Liver (tissue), 9 donors: ENCODE measurements around the gene PDE10A. TPM values are rescaled to one million over a fixed set of nuclear protein-coding genes. Genes with fewer than 3 reads are reported as not detected.

Experiments
- DNase-seq: peaks from one replicate; pipeline ENCODE4 v3.0.0-alpha.2; 2017; ENCODE audit warnings: low spot score
- H3K27ac ChIP-seq, 2 donors: one replicate each; pipeline ENCODE4 v1.7.0; 2013; ENCODE audit warnings: inconsistent platforms in 2 of 2, low read length in 2 of 2, control low read depth in 1 of 2, low read depth in 1 of 2, mild to moderate bottlenecking in 1 of 2
- H3K27me3 ChIP-seq, 4 donors: one replicate each; pipeline versions ENCODE4 v1.6.1 to v1.7.0; 2013; ENCODE audit warnings: low read length in 3 of 4, inconsistent platforms in 1 of 4, mild to moderate bottlenecking in 1 of 4, moderate library complexity in 1 of 4; ENCODE audit not compliant: control insufficient read depth in 4 of 4, insufficient read depth in 4 of 4
- H3K36me3 ChIP-seq, 4 donors: one replicate each; pipeline versions ENCODE4 v1.6.1 to v1.7.0; 2013; ENCODE audit warnings: low read length in 3 of 4, mild to moderate bottlenecking in 3 of 4, low read depth in 1 of 4, moderate library complexity in 1 of 4; ENCODE audit not compliant: control insufficient read depth in 4 of 4, insufficient read depth in 3 of 4
- H3K4me1 ChIP-seq, 4 donors: one replicate each; pipeline versions ENCODE4 v1.6.1 to v1.7.0; 2013; ENCODE audit warnings: low read length in 3 of 4, mild to moderate bottlenecking in 3 of 4, moderate library complexity in 1 of 4; ENCODE audit not compliant: control insufficient read depth in 4 of 4, insufficient read depth in 4 of 4
- H3K4me3 ChIP-seq, 3 donors: one replicate each; pipeline versions ENCODE4 v1.6.1 to v1.7.0; 2013; ENCODE audit warnings: low read length in 3 of 3, control low read depth in 1 of 3, low read depth in 1 of 3, mild to moderate bottlenecking in 1 of 3
- H3K9ac ChIP-seq, 2 donors: one replicate each; pipeline ENCODE4 v1.7.0; 2013; ENCODE audit warnings: low read length in 2 of 2, mild to moderate bottlenecking in 2 of 2, moderate library complexity in 2 of 2, control low read depth in 1 of 2, low read depth in 1 of 2
- H3K9me3 ChIP-seq, 4 donors: one replicate each; pipeline versions ENCODE4 v1.6.1 to v1.7.0; 2013; ENCODE audit warnings: low read length in 3 of 4; ENCODE audit not compliant: control insufficient read depth in 4 of 4
- CTCF ChIP-seq: fragments of 150-350 bp; IDR thresholded peaks from 2 replicates; pipeline ENCODE4 v1.5.1; 2017; ENCODE audit warnings: improper control_type of control experiment, low read depth, low read length; ENCODE audit not compliant: missing input control
- EGR1 ChIP-seq, 2 donors: IDR thresholded peaks; 2 replicates each; pipeline ENCODE4 v1.6.1; 2016 to 2018; ENCODE audit warnings: antibody characterized with exemption in 2 of 2, low read depth in 2 of 2
- FOXA1 ChIP-seq: IDR thresholded peaks from 2 replicates; pipeline ENCODE4 v1.6.1; 2016; ENCODE audit warnings: antibody characterized with exemption
- FOXA2 ChIP-seq: IDR thresholded peaks from 2 replicates; pipeline ENCODE4 v1.6.1; 2016; ENCODE audit warnings: antibody characterized with exemption
- GABPA ChIP-seq, 2 donors: IDR thresholded peaks in 1 of 2; conservative IDR thresholded peaks in 1 of 2; 2 replicates each; pipeline ENCODE4 v1.6.1; 2016; ENCODE audit warnings: antibody characterized with exemption in 2 of 2, mild to moderate bottlenecking in 1 of 2, moderate library complexity in 1 of 2
- HNF4A ChIP-seq, 2 donors: conservative IDR thresholded peaks; 2 replicates each; pipeline ENCODE4 v1.6.1; 2016; ENCODE audit warnings: antibody characterized with exemption in 2 of 2, mild to moderate bottlenecking in 2 of 2
- HNF4G ChIP-seq: IDR thresholded peaks from 2 replicates; pipeline ENCODE4 v1.6.1; 2016; ENCODE audit warnings: antibody characterized with exemption
- JUND ChIP-seq, 2 donors: IDR thresholded peaks; 2 replicates each; pipeline ENCODE4 v1.6.1; 2016; ENCODE audit warnings: antibody characterized with exemption in 2 of 2
- MAX ChIP-seq: IDR thresholded peaks from 2 replicates; pipeline ENCODE4 v1.6.1; 2016; ENCODE audit warnings: antibody characterized with exemption
- NR2F2 ChIP-seq: IDR thresholded peaks from 2 replicates; pipeline ENCODE4 v1.6.1; 2016; ENCODE audit warnings: antibody characterized with exemption
- RAD21 ChIP-seq, 2 donors: IDR thresholded peaks; 2 replicates each; pipeline ENCODE4 v1.6.1; 2016; ENCODE audit warnings: antibody characterized with exemption in 2 of 2, mild to moderate bottlenecking in 2 of 2
- RXRA ChIP-seq, 2 donors: IDR thresholded peaks; 2 replicates each; pipeline ENCODE4 v1.6.1; 2017 to 2018; ENCODE audit warnings: antibody characterized with exemption in 2 of 2, mild to moderate bottlenecking in 1 of 2
- SP1 ChIP-seq: IDR thresholded peaks from 2 replicates; pipeline ENCODE4 v1.6.1; 2018; ENCODE audit warnings: antibody characterized with exemption, mild to moderate bottlenecking
- TAF1 ChIP-seq: conservative IDR thresholded peaks from 2 replicates; pipeline ENCODE4 v1.6.1; 2016; ENCODE audit warnings: antibody characterized with exemption, mild to moderate bottlenecking
- YY1 ChIP-seq: IDR thresholded peaks from 2 replicates; pipeline ENCODE4 v1.6.1; 2016; ENCODE audit warnings: antibody characterized with exemption, mild to moderate bottlenecking
- ZBTB33 ChIP-seq: IDR thresholded peaks from 2 replicates; pipeline ENCODE4 v1.6.1; 2016; ENCODE audit warnings: antibody characterized with exemption
- WGBS: extraction: QIAGEN DNeasy Blood & Tissue Kit; methylation state at CpG from one replicate; pipeline ENCODE4 v1.1.7; 2013; 5-methylcytosine and 5-hydroxymethylcytosine counted together
- polyA plus RNA-seq, 2 donors: library from polyadenylated mRNA; stranded (reverse) in 1 of 2; unstranded in 1 of 2; fragments of 200-250 nt in 1 of 2; fragments of >200 nt in 1 of 2; fragmentation: Nextera tagmentation in 1 of 2; extraction: Ambion mirVana in 1 of 2; gene quantifications; one replicate each; pipeline versions ENCODE4 v1.2.1 to v1.2.3, GENCODE V29; 2013 to 2015
- total RNA-seq, 2 donors: library from RNA; depleted of rRNA; stranded (reverse); fragments of >200 nt; gene quantifications; one replicate each; pipeline ENCODE4 v1.2.3, GENCODE V29; 2014
- TF ChIP-seq, protein P1 (sequence below): IDR thresholded peaks from 2 replicates; pipeline ENCODE4 v1.6.1; 2016; ENCODE audit warnings: antibody characterized with exemption, mild to moderate bottlenecking
- TF ChIP-seq, protein P2 (sequence below): IDR thresholded peaks from 2 replicates; pipeline ENCODE4 v1.6.1; 2016; ENCODE audit warnings: antibody characterized with exemption
- donor health status: healthy.
- donor health status: healthy.
- donor health status: healthy.
- donor health status: healthy.
- donor health status: healthy.

PDE10A gene
- total and polyA plus RNA-seq, 4 donors = 0.20 to 1.7 (median 0.47) TPM

GRCh38 chr6:165586706-165587105, 76.3 kb downstream of the PDE10A start:
- DNase-seq = no peak
- H3K27me3 ChIP-seq = no peaks in the 10 kb centered on the region
- H3K4me1 ChIP-seq = no peaks in the 10 kb centered on the region
- H3K27ac ChIP-seq = no peak overlapping the region
- H3K9me3 ChIP-seq = peaks cover 0 to 4% (median under 1%) of the 10 kb centered on the region in 4 donors
- no peak overlapping the region for H3K9ac ChIP-seq
- 73% methylated on average over 3 of the region's 3 CpGs for whole genome bisulfite sequencing
- H3K4me3 ChIP-seq = no peak overlapping the region
- no peaks in the 10 kb centered on the region for H3K36me3 ChIP-seq
- TF ChIP-seq HNF4A (conservative IDR thresholded peaks at IDR 0.05) (no peak), RAD21 (IDR thresholded peaks at IDR 0.05) (no peak), RXRA (IDR thresholded peaks at IDR 0.05) (no peak), EGR1 (IDR thresholded peaks at IDR 0.05; ENCODE audit: low read depth in 2 of 2) (no peak), ZBTB33 (no peak), CTCF (no peak), YY1 (no peak), JUND (IDR thresholded peaks at IDR 0.05) (no peak), FOXA1 (no peak), GABPA (IDR thresholded peaks at IDR 0.05 in 1 of 2, conservative IDR thresholded peaks at IDR 0.05 in 1 of 2) (no peak), SP1 (no peak), TAF1 (no peak), HNF4G (no peak), MAX (no peak)
- TF ChIP-seq, protein P1, sequence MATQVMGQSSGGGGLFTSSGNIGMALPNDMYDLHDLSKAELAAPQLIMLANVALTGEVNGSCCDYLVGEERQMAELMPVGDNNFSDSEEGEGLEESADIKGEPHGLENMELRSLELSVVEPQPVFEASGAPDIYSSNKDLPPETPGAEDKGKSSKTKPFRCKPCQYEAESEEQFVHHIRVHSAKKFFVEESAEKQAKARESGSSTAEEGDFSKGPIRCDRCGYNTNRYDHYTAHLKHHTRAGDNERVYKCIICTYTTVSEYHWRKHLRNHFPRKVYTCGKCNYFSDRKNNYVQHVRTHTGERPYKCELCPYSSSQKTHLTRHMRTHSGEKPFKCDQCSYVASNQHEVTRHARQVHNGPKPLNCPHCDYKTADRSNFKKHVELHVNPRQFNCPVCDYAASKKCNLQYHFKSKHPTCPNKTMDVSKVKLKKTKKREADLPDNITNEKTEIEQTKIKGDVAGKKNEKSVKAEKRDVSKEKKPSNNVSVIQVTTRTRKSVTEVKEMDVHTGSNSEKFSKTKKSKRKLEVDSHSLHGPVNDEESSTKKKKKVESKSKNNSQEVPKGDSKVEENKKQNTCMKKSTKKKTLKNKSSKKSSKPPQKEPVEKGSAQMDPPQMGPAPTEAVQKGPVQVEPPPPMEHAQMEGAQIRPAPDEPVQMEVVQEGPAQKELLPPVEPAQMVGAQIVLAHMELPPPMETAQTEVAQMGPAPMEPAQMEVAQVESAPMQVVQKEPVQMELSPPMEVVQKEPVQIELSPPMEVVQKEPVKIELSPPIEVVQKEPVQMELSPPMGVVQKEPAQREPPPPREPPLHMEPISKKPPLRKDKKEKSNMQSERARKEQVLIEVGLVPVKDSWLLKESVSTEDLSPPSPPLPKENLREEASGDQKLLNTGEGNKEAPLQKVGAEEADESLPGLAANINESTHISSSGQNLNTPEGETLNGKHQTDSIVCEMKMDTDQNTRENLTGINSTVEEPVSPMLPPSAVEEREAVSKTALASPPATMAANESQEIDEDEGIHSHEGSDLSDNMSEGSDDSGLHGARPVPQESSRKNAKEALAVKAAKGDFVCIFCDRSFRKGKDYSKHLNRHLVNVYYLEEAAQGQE = no peak
- TF ChIP-seq, protein P2, sequence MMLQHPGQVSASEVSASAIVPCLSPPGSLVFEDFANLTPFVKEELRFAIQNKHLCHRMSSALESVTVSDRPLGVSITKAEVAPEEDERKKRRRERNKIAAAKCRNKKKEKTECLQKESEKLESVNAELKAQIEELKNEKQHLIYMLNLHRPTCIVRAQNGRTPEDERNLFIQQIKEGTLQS = no peak

- H3K27ac ChIP-seq = no peak overlapping the region
- no peaks in the 10 kb centered on the region for H3K27me3 ChIP-seq
- TF ChIP-seq, protein P2 = no peak
- no peak for TF ChIP-seq HNF4G
- no peak for TF ChIP-seq HNF4A (conservative IDR thresholded peaks at IDR 0.05)
- no peak for TF ChIP-seq SP1
- TF ChIP-seq YY1 = no peak
- no peak for TF ChIP-seq CTCF
- TF ChIP-seq RAD21 (IDR thresholded peaks at IDR 0.05) = no peak
- TF ChIP-seq TAF1 = no peak
- no peak for TF ChIP-seq RXRA (IDR thresholded peaks at IDR 0.05)
- TF ChIP-seq MAX = no peak
- no peak for TF ChIP-seq FOXA1
- no peak for TF ChIP-seq JUND (IDR thresholded peaks at IDR 0.05)
- no peak for TF ChIP-seq ZBTB33
- no peak for TF ChIP-seq GABPA (IDR thresholded peaks at IDR 0.05 in 1 of 2, conservative IDR thresholded peaks at IDR 0.05 in 1 of 2)
- TF ChIP-seq EGR1 (IDR thresholded peaks at IDR 0.05; ENCODE audit: low read depth in 2 of 2) = no peak
- TF ChIP-seq FOXA2 = no peak
- no peak for TF ChIP-seq NR2F2
- no peaks in the 10 kb centered on the region for H3K4me1 ChIP-seq
- no peak overlapping the region for H3K4me3 ChIP-seq
- H3K9ac ChIP-seq = no peak overlapping the region
- peaks cover 0 to 4% (median under 1%) of the 10 kb centered on the region in 4 donors for H3K9me3 ChIP-seq
- DNase-seq = no peak
- H3K36me3 ChIP-seq = no peaks in the 10 kb centered on the region
Observed at GRCh38 chr6:165585060-165585459, 78.0 kb downstream of the PDE10A start.
